HG03457 (cell line): ENCODE data around the gene ARMC9.
"Not testable (repeated sequence)": the region's sequence is repeated elsewhere in the genome, so short reads cannot be mapped to it uniquely, and the experiment has no call there.

Source experiments
- ATAC-seq: cut with Tn5 transposase; IDR thresholded peaks from one replicate; pipeline ENCODE4 v1.9.1; 2021; ENCODE audit warnings: moderate number of reproducible peaks; ENCODE audit not compliant: unreplicated experiment

ARMC9 gene

GRCh38 chr2:231181860-231182512, 16.4 kb upstream of the ARMC9 start:
- peak; percentile 53 for ATAC-seq

GRCh38 chr2:231182513-231182899, 15.9 kb upstream of the ARMC9 start:
- no peak for ATAC-seq

GRCh38 chr2:231183851-231184250, 14.6 kb upstream of the ARMC9 start:
- ATAC-seq: no peak

GRCh38 chr2:231184319-231184718, 14.1 kb upstream of the ARMC9 start:
- no peak for ATAC-seq

GRCh38 chr2:231185050-231185725, 13.2 kb upstream of the ARMC9 start:
- ATAC-seq: no peak

GRCh38 chr2:231185886-231186285, 12.5 kb upstream of the ARMC9 start:
- ATAC-seq: no peak

- no peak for ATAC-seq
These were observed 12.1 kb upstream of the ARMC9 start for GRCh38 chr2:231186325-231186724.

- ATAC-seq: no peak
These were observed 10.5 kb upstream of the ARMC9 start for GRCh38 chr2:231187736-231188505.

GRCh38 chr2:231188506-231189170, 9.8 kb upstream of the ARMC9 start:
- ATAC-seq: no peak

- no peak for ATAC-seq
These were observed 9.3 kb upstream of the ARMC9 start for GRCh38 chr2:231189171-231189530.

- ATAC-seq: no peak
These were observed 8.6 kb upstream of the ARMC9 start for GRCh38 chr2:231189571-231190495.

GRCh38 chr2:231190531-231191197, 7.8 kb upstream of the ARMC9 start:
- ATAC-seq: no peak

- no peak for ATAC-seq
These were observed 6.2 kb upstream of the ARMC9 start for GRCh38 chr2:231191896-231192872.

GRCh38 chr2:231193216-231193615, 5.2 kb upstream of the ARMC9 start:
- no peak for ATAC-seq

- ATAC-seq: no peak
These were observed 1.8 kb upstream of the ARMC9 start for GRCh38 chr2:231196592-231196991.

- not testable (repeated sequence) for ATAC-seq
These were observed 1.2 kb upstream of the ARMC9 start for GRCh38 chr2:231197196-231197595.

GRCh38 chr2:231197706-231198290, 633 bp upstream of the ARMC9 start:
- ATAC-seq: no peak

- no peak for ATAC-seq
These were observed 788 bp downstream of the ARMC9 start for GRCh38 chr2:231199219-231199618.
